Transverse colon (tissue), 4 donors: ENCODE data around the gene LEF1. TPM values are rescaled to one million over a fixed set of nuclear protein-coding genes. Genes with fewer than 3 reads are reported as not detected.

Experiments used
- DNase-seq: peaks from one replicate; pipeline ENCODE4 v3.0.0-alpha.2; 2019
- H3K27ac ChIP-seq, 4 donors: fragments of 200-600 bp; sonication (generic); 2 replicates each; pipeline ENCODE4 v1.5.1; 2016 to 2018; ENCODE audit warnings: inconsistent platforms in 4 of 4
- H3K27me3 ChIP-seq: fragments of 200-600 bp; sonication (generic); 2 replicates; pipeline ENCODE4 v1.5.1; 2017; ENCODE audit warnings: inconsistent platforms
- H3K36me3 ChIP-seq, 4 donors: fragments of 200-600 bp; sonication (generic); 2 replicates each; pipeline ENCODE4 v1.5.1; 2017 to 2019; ENCODE audit warnings: inconsistent platforms in 4 of 4
- H3K4me1 ChIP-seq, 4 donors: fragments of 200-600 bp; sonication (generic); 2 replicates each; pipeline ENCODE4 v1.5.1; 2017 to 2020; ENCODE audit warnings: inconsistent platforms in 4 of 4
- H3K4me3 ChIP-seq, 4 donors: fragments of 200-600 bp; sonication (generic); 1 replicate in 1 of 4; 2 replicates in 3 of 4; pipeline versions ENCODE4 v1.5.1 to v1.6.1; 2017 to 2019; ENCODE audit warnings: inconsistent platforms in 4 of 4
- H3K9me3 ChIP-seq, 2 donors: fragments of 200-600 bp; sonication (generic); 2 replicates each; pipeline ENCODE4 v1.5.1; 2017 to 2019; ENCODE audit warnings: inconsistent platforms in 2 of 2
- EP300 ChIP-seq: sonication (generic); formaldehyde crosslinking; IDR thresholded peaks from one replicate; pipeline ENCODE4 v1.6.1; 2017; ENCODE audit warnings: antibody characterized with exemption, low read depth
- POLR2A ChIP-seq: fragments of 450-650 bp; IDR thresholded peaks from one replicate; pipeline ENCODE4 v1.6.1; 2016; ENCODE audit warnings: antibody characterized with exemption, mild to moderate bottlenecking, moderate library complexity
- POLR2AphosphoS5 ChIP-seq, 3 donors: sonication (generic); formaldehyde crosslinking; IDR thresholded peaks; one replicate each; pipeline ENCODE4 v1.6.1; 2016; ENCODE audit warnings: antibody characterized with exemption in 3 of 3
- WGBS, 2 donors: methylation state at CpG; one replicate each; pipeline ENCODE4 v1.1.5; 2018; ENCODE audit warnings: low coverage in 1 of 2; 5-methylcytosine and 5-hydroxymethylcytosine counted together
- in situ Hi-C, 4 donors: fragments of 200-750 bp; cut with MboI; loops; one replicate each; pipeline versions ENCODE4 v1.15.0 to v1.15.1; 2017; ENCODE audit warnings: low sequenced_read_pairs in 3 of 4, low pct_ligation_motif_present in 1 of 4, low pct_unique_long_range_greater_than_20kb in 1 of 4
- intact Hi-C: fragments of 100-400 bp; cut with DNase I; formaldehyde crosslinking; loops from one replicate; pipeline ENCODE4 v1.15.1; 2023; ENCODE audit warnings: low total_unique reads
- total RNA-seq, 4 donors: library from RNA; depleted of rRNA; stranded (reverse); fragments of >200 nt; gene quantifications; one replicate each; pipeline ENCODE4 v1.1.0, GENCODE V29; 2016
- TF ChIP-seq, protein P1 (sequence below), 5 experiments: fragments of 200-600 bp in 3 of 5; fragments of 450-650 bp in 2 of 5; sonication (generic) in 3 of 5; IDR thresholded peaks; 1 replicate in 2 of 5; 2 replicates in 3 of 5; pipeline ENCODE4 v1.5.1; 2016 to 2017; ENCODE audit warnings: antibody characterized with exemption in 5 of 5, inconsistent platforms in 3 of 5, mild to moderate bottlenecking in 2 of 5, moderate library complexity in 1 of 5

LEF1 gene
- total RNA-seq, 4 donors from 2014 or later, result 1.4 to 29.2 (median 8.7) TPM

DNA sequence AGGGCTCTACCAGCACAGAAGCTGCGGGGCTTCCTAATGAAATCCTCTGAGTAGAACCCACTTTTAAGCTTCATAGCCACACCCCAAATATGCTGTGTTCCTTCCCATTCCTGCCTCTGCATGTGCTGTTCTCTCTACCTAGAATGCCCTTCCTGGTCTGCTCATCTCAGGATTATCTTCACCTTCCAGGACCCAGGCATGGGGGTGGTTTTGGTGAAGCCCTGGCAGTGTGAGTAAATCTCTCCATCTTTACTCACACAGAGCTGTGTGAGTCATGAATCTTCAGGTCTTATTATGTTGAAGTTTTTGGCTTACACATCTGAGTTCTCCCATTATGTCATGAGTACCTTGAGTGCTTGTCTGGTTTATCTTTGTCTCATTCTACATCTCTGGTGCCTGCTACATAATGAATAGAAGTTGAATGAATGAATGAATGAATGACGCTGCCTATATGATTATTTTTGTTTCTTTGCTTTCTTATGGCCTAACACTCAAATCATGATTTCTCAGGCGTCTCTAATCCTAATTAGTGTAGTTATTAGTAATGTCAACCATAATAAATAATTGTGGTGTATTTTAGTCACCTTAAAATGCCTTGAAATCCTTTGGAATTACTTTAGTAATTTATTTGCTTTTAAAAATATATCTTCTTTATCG, 137.2 kb downstream of the LEF1 start:
- Histone ChIP-seq H3K27ac (no peak overlapping the region), H3K36me3 (peaks cover 0 to 49% (median 15%) of the 10 kb centered on the region in 4 donors), H3K4me1 (no peaks in the 10 kb centered on the region), H3K4me3 (no peak overlapping the region), H3K27me3 (no peaks in the 10 kb centered on the region), H3K9me3 (no peaks in the 10 kb centered on the region)
- no peak for DNase-seq
- intact Hi-C loops, result no loop called here
- 90 to 95% methylated on average over 3 to 4 of the region's 4 CpGs for WGBS, 2 donors
- in situ Hi-C loops, result loop anchor here in 1 of 4 donors (25.0 kb wide), 1 partner anchor 531 kb away; no protein-coding TSS in a partner anchor
- TF ChIP-seq, protein P1, sequence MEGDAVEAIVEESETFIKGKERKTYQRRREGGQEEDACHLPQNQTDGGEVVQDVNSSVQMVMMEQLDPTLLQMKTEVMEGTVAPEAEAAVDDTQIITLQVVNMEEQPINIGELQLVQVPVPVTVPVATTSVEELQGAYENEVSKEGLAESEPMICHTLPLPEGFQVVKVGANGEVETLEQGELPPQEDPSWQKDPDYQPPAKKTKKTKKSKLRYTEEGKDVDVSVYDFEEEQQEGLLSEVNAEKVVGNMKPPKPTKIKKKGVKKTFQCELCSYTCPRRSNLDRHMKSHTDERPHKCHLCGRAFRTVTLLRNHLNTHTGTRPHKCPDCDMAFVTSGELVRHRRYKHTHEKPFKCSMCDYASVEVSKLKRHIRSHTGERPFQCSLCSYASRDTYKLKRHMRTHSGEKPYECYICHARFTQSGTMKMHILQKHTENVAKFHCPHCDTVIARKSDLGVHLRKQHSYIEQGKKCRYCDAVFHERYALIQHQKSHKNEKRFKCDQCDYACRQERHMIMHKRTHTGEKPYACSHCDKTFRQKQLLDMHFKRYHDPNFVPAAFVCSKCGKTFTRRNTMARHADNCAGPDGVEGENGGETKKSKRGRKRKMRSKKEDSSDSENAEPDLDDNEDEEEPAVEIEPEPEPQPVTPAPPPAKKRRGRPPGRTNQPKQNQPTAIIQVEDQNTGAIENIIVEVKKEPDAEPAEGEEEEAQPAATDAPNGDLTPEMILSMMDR (IDR thresholded peaks at IDR 0.05), result no peak
- no peak for TF ChIP-seq POLR2A
- TF ChIP-seq POLR2AphosphoS5 (IDR thresholded peaks at IDR 0.05), result no peak
- no peak for TF ChIP-seq EP300

DNA sequence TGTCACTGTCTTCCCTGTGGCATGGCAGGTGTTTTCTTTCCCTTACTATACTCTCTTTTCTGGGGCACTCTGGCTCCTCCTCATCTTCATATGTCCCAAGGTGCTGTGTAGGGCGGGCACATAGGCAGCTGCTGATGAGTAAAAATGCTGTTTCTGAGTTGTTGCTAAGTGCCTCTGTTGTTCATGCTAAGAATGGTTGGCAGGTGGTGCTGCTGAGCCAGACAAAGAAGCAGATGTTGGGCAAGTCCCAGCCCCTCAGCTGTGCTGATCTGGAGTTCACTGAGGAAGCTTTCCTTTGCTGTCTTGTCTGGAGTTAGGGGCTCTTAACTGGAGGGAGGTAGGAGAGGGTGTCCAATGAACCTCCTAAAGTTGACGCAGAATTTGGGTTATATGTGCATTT, 138.4 kb downstream of the LEF1 start:
- Histone ChIP-seq H3K9me3 (no peaks in the 10 kb centered on the region), H3K4me3 (no peak overlapping the region), H3K27ac (no peak overlapping the region), H3K36me3 (peaks cover 0 to 54% (median 15%) of the 10 kb centered on the region in 4 donors), H3K4me1 (no peaks in the 10 kb centered on the region), H3K27me3 (no peaks in the 10 kb centered on the region)
- intact Hi-C loops, result no loop called here
- 71 to 73% methylated on average over 1 to 2 of the region's 2 CpGs for WGBS, 2 donors
- in situ Hi-C loops, result loop anchor here in 1 of 4 donors (25.0 kb wide), 1 partner anchor 532 kb away; no protein-coding TSS in a partner anchor
- DNase-seq, result peak; percentile 28
- TF ChIP-seq POLR2A, result no peak
- TF ChIP-seq, protein P1 (IDR thresholded peaks at IDR 0.05), result peak in 4 of 5 experiments; percentile 7 to 32 (median 26)

- intact Hi-C loops, result no loop called here
- Histone ChIP-seq H3K4me1 (no peaks in the 10 kb centered on the region), H3K36me3 (peaks cover 0 to 51% (median 15%) of the 10 kb centered on the region in 4 donors)
These were observed 139.0 kb downstream of the LEF1 start for GRCh38 chr4:108029731-108030130.

DNA sequence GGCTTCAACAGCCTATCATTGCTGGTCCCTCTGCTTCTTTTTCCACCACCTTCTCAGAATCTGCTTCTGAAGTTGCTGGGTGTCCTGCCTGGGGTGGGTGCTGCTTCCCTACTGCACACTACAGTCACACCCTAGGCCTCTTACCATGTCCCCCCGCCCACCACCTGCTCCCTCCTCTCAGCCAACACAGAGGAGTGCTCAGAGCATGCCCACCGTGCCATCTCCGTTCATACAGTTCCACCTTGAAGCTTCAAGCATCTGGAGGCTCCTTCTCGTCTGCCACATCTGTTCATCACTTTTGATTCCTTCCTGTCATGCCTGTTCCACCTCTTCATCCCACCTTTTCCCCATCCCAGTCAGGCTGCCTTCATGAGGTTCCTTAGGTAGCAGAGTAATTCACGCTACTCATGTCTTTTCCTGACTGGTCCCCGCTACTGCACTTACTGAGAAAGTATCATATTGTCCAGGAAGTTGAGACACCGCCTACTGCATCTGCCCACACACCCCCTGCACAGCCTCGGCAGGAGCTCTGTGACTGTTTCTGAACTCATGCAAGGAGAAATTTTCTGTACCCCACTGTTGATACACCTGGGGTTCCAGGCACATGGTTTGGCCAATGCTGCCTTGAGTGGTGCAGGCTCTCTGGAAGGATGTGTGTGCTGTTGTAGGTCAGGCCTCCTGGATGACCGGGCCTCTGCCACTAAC, 139.6 kb downstream of the LEF1 start:
- Histone ChIP-seq H3K9me3 (no peaks in the 10 kb centered on the region), H3K4me1 (no peaks in the 10 kb centered on the region), H3K4me3 (no peak overlapping the region), H3K27me3 (no peaks in the 10 kb centered on the region), H3K36me3 (peaks cover 0 to 52% (median 12%) of the 10 kb centered on the region in 4 donors), H3K27ac (no peak overlapping the region)
- intact Hi-C loops (no loop called here), in situ Hi-C loops (loop anchor here in 1 of 4 donors (25.0 kb wide), 1 partner anchor 533 kb away; no protein-coding TSS in a partner anchor)
- no peak for DNase-seq
- 83 to 90% methylated on average over 8 to 9 of the region's 9 CpGs for WGBS, 2 donors
- TF ChIP-seq EP300 (no peak), POLR2AphosphoS5 (IDR thresholded peaks at IDR 0.05) (no peak), POLR2A (no peak)
- TF ChIP-seq, protein P1 (IDR thresholded peaks at IDR 0.05), result no peak

More at GRCh38 chr4:108029731-108030130, 139.0 kb downstream of the LEF1 start:
- 93% methylated on average over 3 to 5 of the region's 5 CpGs for WGBS, 2 donors
- DNase-seq, result no peak
- no peak overlapping the region for H3K27ac ChIP-seq
- no peak overlapping the region for H3K4me3 ChIP-seq
- no peak for TF ChIP-seq EP300
- no peak for TF ChIP-seq POLR2A
- TF ChIP-seq POLR2AphosphoS5 (IDR thresholded peaks at IDR 0.05), result no peak
- TF ChIP-seq, protein P1 (IDR thresholded peaks at IDR 0.05), result no peak
- in situ Hi-C loops, result loop anchor here in 1 of 4 donors (25.0 kb wide), 1 partner anchor 533 kb away; no protein-coding TSS in a partner anchor
- H3K27me3 ChIP-seq, result no peaks in the 10 kb centered on the region
- no peaks in the 10 kb centered on the region for H3K9me3 ChIP-seq
